Activated naive CD8-positive, alpha-beta T cell treated with anti-CD3 and anti-CD28 coated beads, Interleukin-2, amount 50 U/mL, for 24 hours (primary cell): ENCODE results near the gene ZNF766.
A peak's percentile ranks its signal among the peaks of the same experiment; 100 is the strongest.
"Not testable (repeated sequence)": the region's sequence is repeated elsewhere in the genome, so short reads cannot be mapped to it uniquely, and the experiment has no call there.

Source experiments
- ATAC-seq: fragments of 150-1000 bp; cut with Tn5 transposase; one replicate; pipeline ENCODE4 v1.10.0; 2021
- DNase-seq: peaks from one replicate; pipeline ENCODE4 v3.0.0; 2021
- H3K27ac Mint-ChIP-seq: one replicate; pipeline ENCODE4 v1.8.0; 2021; ENCODE audit warnings: mild to moderate bottlenecking, mixed read lengths
- H3K27me3 Mint-ChIP-seq: one replicate; pipeline ENCODE4 v1.8.0; 2021; ENCODE audit warnings: mixed read lengths
- H3K36me3 Mint-ChIP-seq: one replicate; pipeline ENCODE4 v1.8.0; 2021; ENCODE audit warnings: low read depth, mixed read lengths
- H3K4me1 Mint-ChIP-seq: one replicate; pipeline ENCODE4 v1.8.0; 2021; ENCODE audit warnings: mixed read lengths
- H3K4me3 Mint-ChIP-seq: one replicate; pipeline ENCODE4 v1.8.0; 2021; ENCODE audit warnings: mild to moderate bottlenecking, moderate library complexity, mixed read lengths
- H3K9me3 Mint-ChIP-seq: one replicate; pipeline ENCODE4 v1.8.0; 2021; ENCODE audit warnings: mixed read lengths

ZNF766 gene

DNA sequence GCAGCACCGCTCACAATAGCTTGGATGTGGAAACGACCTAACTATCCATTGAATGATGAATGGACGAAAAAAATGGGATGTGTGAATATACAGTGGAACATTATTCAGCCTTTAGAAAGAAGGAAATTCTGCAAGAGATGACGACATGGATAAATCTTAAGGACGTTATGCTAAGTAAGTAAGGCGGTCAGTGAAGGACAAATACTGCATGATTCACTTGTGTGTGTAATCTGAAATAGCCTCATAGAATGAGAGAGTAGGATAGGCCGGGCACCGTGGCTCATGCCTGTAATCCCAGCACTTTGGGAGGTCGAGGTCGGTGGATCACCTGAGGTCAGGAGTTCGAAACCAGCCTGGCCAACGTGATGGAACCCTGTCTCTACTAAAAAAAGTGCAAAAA, 25.4 kb upstream of the ZNF766 start:
- no peak overlapping the region for H3K27ac Mint-ChIP-seq
- no peaks in the 10 kb centered on the region for H3K36me3 Mint-ChIP-seq
- DNase-seq (no peak), ATAC-seq (no peak)
- H3K27me3 Mint-ChIP-seq: no peaks in the 10 kb centered on the region
- H3K9me3 Mint-ChIP-seq: no peaks in the 10 kb centered on the region
- H3K4me1 Mint-ChIP-seq: no peaks in the 10 kb centered on the region
- H3K4me3 Mint-ChIP-seq: no peak overlapping the region

DNA sequence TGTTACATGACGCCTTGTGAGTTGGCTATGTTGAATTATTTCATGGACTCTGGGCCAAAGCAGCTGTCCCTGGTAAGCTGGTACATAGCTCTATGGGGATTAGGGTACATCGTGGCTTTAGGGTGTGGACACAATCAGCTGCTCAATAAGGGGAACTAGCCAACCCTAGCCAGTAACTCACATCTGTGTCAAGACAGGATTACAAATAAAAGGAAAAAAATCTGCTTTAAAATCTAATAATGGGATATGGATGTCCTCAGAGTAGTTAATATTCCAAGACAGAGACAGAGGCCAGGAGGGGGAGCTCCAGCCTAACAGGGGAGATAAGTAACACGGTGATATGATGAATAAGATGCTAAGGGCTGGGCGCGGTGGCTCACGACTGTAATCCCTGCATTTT, 21.1 kb upstream of the ZNF766 start:
- Mint-ChIP-seq H3K27ac (no peak overlapping the region), H3K9me3 (no peaks in the 10 kb centered on the region), H3K4me3 (no peak overlapping the region), H3K4me1 (no peaks in the 10 kb centered on the region), H3K27me3 (no peaks in the 10 kb centered on the region), H3K36me3 (no peaks in the 10 kb centered on the region)
- ATAC-seq (peak; percentile 63), DNase-seq (peak; percentile 64)

DNA sequence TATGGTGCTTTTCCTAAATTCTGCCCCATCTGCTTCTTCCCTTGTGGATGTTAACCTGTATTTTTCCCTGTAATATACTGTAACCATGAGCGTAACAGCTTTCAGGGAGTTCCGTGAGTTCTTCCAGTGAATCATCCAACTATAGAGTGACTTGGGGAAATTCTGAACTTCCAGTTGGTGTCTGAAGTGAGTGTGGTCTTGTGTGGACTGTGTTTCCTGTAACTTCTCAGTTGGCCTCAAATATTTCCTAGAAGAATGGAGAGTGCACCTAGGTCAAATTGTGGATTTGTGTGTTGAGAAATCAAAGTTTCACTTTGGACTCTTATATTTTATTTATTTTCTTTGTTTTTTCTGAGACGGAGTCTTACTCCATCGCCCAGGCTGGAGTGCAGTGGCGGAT, 11.0 kb upstream of the ZNF766 start:
- Mint-ChIP-seq H3K27ac (no peak overlapping the region), H3K4me3 (no peak overlapping the region), H3K9me3 (peaks cover 14% of the 10 kb centered on the region), H3K4me1 (no peaks in the 10 kb centered on the region), H3K36me3 (no peaks in the 10 kb centered on the region), H3K27me3 (peaks cover 2% of the 10 kb centered on the region)
- DNase-seq: no peak
- no peak for ATAC-seq

DNA sequence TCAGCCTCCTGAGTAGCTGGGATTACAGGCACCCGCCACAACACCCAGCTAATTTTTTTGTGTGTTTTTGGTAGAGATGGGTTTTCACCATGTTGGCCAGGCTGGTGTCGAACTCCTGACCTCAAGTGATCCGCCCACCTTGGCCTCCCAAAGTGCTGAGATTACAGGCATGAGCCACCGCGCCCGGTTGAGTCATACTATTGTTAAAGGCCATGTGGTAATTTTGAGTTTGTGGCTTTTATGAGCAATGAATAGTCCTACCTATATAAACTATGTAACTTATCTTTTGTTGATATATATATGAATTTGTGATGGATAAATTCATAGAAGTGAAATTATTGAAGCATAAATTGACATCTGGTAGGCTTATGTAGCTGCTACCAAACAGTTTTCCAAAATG, 3.8 kb upstream of the ZNF766 start:
- not testable (repeated sequence) for H3K4me1 Mint-ChIP-seq, ATAC-seq, H3K27me3 Mint-ChIP-seq, H3K4me3 Mint-ChIP-seq, H3K27ac Mint-ChIP-seq
- Mint-ChIP-seq H3K36me3 (peaks cover 11% of the 10 kb centered on the region), H3K9me3 (peaks cover 20% of the 10 kb centered on the region)
- DNase-seq: peak; percentile 18

DNA sequence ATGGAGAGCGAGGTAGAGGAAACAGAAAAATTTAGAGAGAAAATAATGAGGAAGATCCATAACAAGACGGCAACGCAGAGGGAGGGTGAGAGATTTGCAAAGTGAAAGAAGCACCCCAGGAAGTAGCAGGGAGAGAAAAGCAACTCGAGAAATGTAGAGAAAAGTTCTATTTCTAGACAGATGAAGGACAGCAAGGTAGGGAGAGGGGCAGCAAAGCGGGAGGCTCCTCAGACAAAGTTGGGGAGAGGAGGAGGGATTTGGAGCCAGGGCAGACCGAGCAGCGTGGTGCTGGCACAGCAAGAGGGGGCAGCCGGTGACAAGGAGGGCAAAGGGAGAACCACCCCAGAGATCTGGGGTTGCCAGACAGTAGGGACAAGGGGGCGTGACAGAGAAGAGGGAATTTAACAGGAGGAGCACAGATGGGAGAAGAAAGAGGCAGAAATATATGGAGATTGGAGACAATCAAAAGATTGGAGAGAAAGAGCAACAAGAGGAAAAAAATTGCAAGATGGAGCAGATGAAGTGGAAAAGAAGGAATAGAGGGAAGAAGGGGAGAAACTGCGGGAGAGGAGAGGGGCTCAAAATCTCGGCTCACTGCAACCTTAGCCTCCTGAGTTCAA, 989 bp downstream of the ZNF766 start:
- no peaks in the 10 kb centered on the region for H3K27me3 Mint-ChIP-seq
- H3K36me3 Mint-ChIP-seq: peaks cover 55% of the 10 kb centered on the region
- DNase-seq (peak; percentile 10), ATAC-seq (no peak)
- peak overlapping the region; percentile 99 for H3K4me3 Mint-ChIP-seq
- H3K9me3 Mint-ChIP-seq: peaks cover 40% of the 10 kb centered on the region
- H3K27ac Mint-ChIP-seq: peak overlapping the region; percentile 94
- H3K4me1 Mint-ChIP-seq: peaks cover 45% of the 10 kb centered on the region

DNA sequence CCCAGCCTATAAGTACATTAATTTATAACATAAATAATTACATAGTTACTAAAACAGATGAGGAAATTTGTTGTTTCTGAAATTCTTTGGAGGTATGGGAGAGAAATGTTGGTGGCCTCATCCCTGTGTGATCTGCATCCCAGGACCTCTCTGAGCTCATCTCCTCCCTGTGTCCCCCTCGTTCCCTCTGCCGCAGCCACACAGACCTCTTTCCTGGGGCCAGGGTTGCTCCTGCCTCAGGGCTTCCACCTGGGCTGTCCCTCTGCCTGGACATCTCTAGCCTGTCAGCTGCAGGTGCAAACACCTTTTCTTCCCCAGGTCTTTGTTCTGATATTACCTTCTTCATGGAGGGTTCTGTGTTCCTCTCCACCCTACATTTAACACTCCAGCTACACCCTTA, 3.9 kb downstream of the ZNF766 start:
- Mint-ChIP-seq H3K9me3 (peaks cover 43% of the 10 kb centered on the region), H3K4me1 (peaks cover 65% of the 10 kb centered on the region), H3K27ac (no peak overlapping the region), H3K27me3 (no peaks in the 10 kb centered on the region), H3K4me3 (no peak overlapping the region), H3K36me3 (peaks cover 78% of the 10 kb centered on the region)
- DNase-seq (no peak), ATAC-seq (no peak)

DNA sequence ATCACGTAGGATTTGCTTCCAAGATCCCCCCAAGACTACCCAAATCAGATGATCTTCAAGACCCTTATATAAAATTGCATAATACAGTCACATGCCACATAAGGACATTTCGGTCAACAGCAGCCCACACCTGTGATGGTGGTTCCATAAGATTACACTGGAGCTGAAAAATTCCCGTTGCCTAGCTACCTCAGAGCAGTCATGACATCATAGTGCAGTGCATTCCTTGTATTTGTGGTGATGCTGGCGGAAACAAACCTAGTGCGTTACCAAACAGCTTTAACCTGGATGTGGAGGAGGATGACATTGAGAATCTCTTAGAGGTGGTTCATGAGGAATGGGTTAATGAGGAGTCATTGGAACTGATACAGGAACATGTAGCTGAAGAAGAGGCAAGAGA, 4.8 kb downstream of the ZNF766 start:
- ATAC-seq (no peak), DNase-seq (no peak)
- H3K36me3 Mint-ChIP-seq: peaks cover 87% of the 10 kb centered on the region
- no peak overlapping the region for H3K27ac Mint-ChIP-seq
- H3K27me3 Mint-ChIP-seq: no peaks in the 10 kb centered on the region
- peaks cover 70% of the 10 kb centered on the region for H3K4me1 Mint-ChIP-seq
- H3K9me3 Mint-ChIP-seq: peaks cover 52% of the 10 kb centered on the region
- H3K4me3 Mint-ChIP-seq: no peak overlapping the region

DNA sequence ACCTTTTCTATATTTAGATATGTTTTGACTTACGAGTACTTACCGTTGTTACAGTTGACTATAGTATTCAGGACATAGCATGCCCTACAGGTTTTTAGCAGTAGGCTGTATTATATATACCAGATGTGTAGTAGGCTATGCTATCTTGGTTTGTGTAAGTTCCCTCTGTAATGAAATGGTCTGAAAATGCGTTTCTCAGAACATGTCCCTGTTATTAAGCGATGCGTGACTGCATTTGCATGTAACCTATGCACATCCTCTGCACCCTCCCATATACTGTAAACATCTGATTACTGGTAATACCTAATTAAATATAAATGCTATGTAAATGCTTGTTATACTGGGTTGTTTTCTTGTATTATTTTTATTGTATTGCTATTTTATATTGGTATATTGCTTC, 6.6 kb downstream of the ZNF766 start:
- Mint-ChIP-seq H3K36me3 (peaks cover 87% of the 10 kb centered on the region), H3K9me3 (peaks cover 48% of the 10 kb centered on the region), H3K4me1 (peaks cover 61% of the 10 kb centered on the region), H3K27ac (no peak overlapping the region), H3K27me3 (no peaks in the 10 kb centered on the region), H3K4me3 (no peak overlapping the region)
- ATAC-seq (no peak), DNase-seq (no peak)

DNA sequence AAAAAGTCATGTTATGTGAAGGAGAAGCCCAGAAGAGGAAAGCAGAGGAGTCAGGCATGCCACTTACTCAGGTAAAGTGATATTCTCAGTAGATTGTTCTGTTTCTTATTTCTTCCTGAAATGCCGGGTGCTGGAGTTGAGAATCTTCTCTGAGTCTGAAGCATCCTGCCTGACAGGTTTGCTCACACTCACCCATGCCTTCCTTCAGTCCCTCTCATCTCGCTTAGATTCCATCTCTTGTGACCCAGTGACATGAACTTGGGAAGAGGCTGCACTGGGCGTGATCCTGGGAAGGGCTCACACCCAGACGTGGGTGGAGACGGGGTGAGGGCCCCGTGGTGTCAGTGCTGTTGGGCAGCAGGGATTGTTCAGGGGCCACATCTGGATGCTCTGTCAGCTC, 8.1 kb downstream of the ZNF766 start:
- no peak for ATAC-seq
- peaks cover 87% of the 10 kb centered on the region for H3K36me3 Mint-ChIP-seq

DNA sequence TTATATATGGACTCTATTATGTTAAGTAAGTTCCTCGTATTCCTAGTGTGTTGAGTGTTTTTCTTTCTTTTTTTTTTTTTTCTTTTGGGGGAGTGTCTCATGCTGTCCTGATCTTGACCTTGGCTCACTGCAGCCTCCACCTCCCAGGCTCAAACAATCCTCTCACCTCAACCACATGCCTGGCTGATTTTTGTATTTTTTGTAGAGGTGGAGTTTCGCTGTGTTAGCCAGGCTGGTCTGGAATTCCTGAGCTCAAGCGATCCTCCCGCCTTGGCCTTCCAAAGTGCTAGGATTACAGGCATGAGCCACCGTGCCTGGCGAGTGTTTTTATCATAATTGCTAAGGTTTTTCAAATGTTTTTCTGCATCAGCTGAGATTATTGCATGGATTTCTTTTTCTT, 16.9 kb downstream of the ZNF766 start:
- peaks cover 3% of the 10 kb centered on the region for H3K4me1 Mint-ChIP-seq
- peaks cover 56% of the 10 kb centered on the region for H3K9me3 Mint-ChIP-seq
- no peaks in the 10 kb centered on the region for H3K27me3 Mint-ChIP-seq
- H3K27ac Mint-ChIP-seq: no peak overlapping the region
- no peak overlapping the region for H3K4me3 Mint-ChIP-seq
- ATAC-seq: no peak
- no peak for DNase-seq
- H3K36me3 Mint-ChIP-seq: peaks cover 97% of the 10 kb centered on the region

More for the DNA sequence above, 8.1 kb downstream of the ZNF766 start:
- Mint-ChIP-seq H3K27me3 (no peaks in the 10 kb centered on the region), H3K9me3 (peaks cover 52% of the 10 kb centered on the region), H3K27ac (no peak overlapping the region), H3K4me1 (peaks cover 51% of the 10 kb centered on the region), H3K4me3 (no peak overlapping the region)
- DNase-seq: no peak

DNA sequence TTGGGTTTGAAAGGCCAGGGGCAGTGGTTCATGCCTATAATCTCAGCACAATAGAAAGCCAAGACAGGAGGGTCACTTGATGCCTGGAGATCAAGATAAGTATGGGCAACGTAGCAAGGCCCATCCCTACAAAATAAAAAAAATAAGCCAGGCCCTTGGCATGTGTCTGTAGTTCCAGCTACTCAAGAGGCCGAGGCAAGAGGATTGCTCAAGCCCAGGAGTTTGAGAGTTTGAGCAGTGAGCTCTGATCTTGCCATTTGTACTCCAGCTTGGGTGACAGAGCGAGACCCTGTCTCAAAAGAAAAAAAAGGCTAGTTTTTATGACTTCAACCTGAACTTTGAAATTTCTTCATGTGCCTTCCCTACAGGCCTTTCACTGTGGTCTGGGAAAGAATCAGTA, 22.4 kb downstream of the ZNF766 start:
- no peak overlapping the region for H3K27ac Mint-ChIP-seq
- peaks cover 53% of the 10 kb centered on the region for H3K9me3 Mint-ChIP-seq
- no peaks in the 10 kb centered on the region for H3K27me3 Mint-ChIP-seq
- peaks cover 66% of the 10 kb centered on the region for H3K36me3 Mint-ChIP-seq
- no peak for DNase-seq
- H3K4me3 Mint-ChIP-seq: no peak overlapping the region
- H3K4me1 Mint-ChIP-seq: peaks cover 6% of the 10 kb centered on the region
- ATAC-seq: no peak

DNA sequence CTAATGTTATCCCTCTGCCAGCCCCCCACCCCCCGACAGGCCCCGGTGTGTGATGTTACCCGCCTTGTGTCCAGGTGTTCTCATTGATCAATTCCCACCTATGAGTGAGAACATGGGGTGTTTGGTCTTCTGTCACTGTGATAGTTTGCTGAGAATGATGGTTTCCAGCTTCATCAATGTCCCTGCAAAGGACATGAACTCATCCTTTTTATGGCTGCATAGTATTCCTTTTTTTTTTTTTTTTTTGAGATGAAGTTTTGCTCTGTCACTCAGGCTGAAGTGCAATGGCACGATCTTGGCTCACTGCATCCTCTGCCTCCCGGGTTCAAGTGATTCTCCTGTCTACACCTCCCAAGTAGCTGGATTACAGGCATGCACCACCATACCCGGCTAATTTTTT, 23.6 kb downstream of the ZNF766 start:
- not testable (repeated sequence) for DNase-seq, H3K27ac Mint-ChIP-seq, H3K4me3 Mint-ChIP-seq, ATAC-seq, H3K27me3 Mint-ChIP-seq
- H3K4me1 Mint-ChIP-seq: peaks cover 15% of the 10 kb centered on the region
- H3K9me3 Mint-ChIP-seq: peaks cover 51% of the 10 kb centered on the region
- peaks cover 60% of the 10 kb centered on the region for H3K36me3 Mint-ChIP-seq

DNA sequence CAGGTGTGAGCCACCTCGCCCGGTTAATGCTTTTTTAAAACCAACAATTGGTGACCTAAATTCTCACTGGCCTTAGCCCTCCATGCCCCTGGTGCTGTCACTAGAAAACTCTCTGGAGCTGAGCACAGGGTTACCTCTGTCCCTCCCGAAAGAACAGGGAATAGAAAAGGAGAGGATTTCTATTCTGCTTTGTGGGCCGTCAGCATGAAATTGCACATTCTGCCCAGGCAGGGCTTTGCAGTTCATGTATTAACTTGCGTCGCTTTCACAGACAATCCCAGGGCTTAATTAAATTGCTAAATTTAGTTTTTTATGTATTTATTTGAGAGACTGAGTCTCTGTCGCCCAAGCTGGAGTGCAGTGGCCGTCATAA, 27.0 kb downstream of the ZNF766 start:
- Mint-ChIP-seq H3K4me3 (peak overlapping the region; percentile 71), H3K27ac (no peak overlapping the region), H3K4me1 (peaks cover 18% of the 10 kb centered on the region), H3K27me3 (no peaks in the 10 kb centered on the region), H3K9me3 (peaks cover 59% of the 10 kb centered on the region), H3K36me3 (peaks cover 59% of the 10 kb centered on the region)
- ATAC-seq: peak; percentile 11
- DNase-seq: no peak

DNA sequence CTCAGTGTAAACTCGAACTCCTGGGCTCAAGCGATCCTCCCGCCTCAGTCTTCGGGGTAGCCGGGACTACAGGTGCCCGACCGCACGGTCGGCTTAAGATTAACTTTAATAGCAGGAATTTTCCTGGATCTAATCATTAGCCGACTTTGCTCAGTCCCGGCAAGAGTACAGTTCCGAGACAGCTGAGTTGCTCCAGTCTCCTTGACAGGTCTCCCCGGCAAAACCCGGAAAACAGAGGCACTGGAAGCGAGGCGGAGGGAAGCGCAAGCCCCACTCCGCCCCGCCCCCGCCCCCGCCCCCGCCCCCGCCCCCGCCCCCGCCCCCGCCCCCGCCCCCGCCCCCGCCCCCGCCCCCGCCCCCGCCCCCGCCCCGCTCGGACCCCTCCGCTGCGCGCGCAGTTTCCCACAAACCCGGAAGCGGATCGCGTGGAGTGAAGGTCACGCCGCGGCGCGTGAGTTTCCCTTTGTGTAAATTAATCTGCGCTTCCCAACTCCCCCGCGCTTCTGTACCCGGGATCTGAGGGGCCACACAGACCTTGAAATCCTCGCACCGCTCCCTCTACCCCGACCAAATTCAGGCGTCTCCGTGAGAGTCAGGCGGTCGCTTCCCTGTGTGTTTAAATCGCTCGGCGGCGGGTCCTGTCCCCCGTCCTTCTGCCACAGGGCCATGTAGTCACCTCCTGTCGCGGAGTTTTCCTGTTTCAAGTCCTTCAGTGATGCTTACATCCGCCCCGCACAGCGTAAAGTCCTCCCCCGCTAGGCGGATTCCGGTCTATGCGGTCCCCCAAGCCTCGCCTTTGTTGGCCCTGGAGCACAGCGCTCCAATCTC, 27.6 kb downstream of the ZNF766 start, which contains the start of gene ZNF480:
Gene ZNF480, plus strand, starts transcription at position 397 of the 828 bp plus-strand sequence. CDS start 3,244 bp downstream, outside the sequence.
- H3K4me3 Mint-ChIP-seq: peak within 1 kb of the TSS; percentile 89
- H3K36me3 Mint-ChIP-seq: peaks cover 60% of the 10 kb centered on the region
- ATAC-seq (peak; percentile 81), DNase-seq (peak; percentile 75)
- peak within 1 kb of the TSS; percentile 94 for H3K27ac Mint-ChIP-seq
- H3K27me3 Mint-ChIP-seq: no peaks in the 10 kb centered on the region
- peaks cover 64% of the 10 kb centered on the region for H3K9me3 Mint-ChIP-seq
- H3K4me1 Mint-ChIP-seq: peaks cover 18% of the 10 kb centered on the region
